Measurements from ENCODE around the gene GALNT15. TPM values are rescaled to one million over a fixed set of nuclear protein-coding genes. Genes with fewer than 3 reads are reported as not detected.

The GALNT15 gene
- total RNA-seq, 1 experiment from 2014 or later = 3.1 TPM

DNA sequence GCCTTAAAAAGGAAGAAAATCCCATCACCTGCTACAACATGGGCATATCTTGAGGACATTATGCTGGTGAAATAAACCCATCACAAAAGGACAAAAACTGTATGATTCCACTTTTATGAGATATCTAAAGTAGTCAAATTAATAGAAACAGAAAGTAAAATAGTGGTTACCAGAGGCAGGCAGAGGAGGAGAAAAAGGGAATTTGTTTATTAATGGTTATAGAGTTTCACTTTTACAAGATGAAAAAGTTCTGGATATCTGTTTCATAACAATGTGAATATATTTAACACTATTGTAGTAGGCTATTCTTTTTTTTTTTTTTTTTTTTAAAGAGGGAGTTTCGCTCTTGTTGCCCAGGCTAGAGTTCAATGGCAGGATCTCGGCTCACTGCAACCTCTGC, 49.8 kb downstream of the GALNT15 start:
- no peak for DNase-seq (ENCODE audit: low read depth)

DNA sequence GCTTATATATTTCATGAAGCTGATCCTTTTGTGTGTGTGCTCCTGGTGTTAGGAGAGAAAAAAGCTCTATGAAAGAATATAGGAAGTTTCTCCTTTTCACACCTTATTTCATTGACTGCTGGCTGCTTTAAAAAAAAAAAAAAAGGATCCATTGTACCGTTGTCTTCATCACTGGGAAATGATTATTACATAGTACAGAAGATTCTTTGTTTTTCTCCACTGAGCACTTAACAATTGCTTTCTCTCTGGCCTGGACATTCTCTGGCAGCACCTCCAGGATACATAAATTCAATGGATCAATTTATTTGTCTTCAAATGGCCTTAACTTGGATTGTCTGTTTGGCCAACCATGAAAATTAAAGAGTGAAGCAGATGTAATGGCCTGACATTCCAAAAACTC, 53.1 kb downstream of the GALNT15 start:
- DNase-seq (ENCODE audit: low read depth) = no peak

DNA sequence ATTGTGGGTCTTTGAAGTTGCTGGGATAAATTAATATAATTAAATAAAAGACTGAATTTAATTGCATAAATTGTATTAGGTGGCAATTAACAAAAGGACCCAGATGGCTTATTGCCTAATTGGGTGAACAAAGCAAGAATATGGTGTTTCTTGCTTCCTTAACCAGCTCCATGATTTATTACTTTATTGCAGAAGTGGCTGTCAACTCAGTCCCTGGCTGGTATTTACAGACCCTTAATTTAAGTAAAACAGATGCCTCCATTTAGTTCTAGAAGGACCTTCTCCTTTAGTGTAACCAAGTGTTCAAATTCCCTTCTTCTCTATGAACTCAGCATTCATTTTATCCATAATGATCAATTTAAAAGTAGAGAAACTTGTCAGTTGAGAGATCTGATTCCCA, 55.2 kb downstream of the GALNT15 start:
- DNase-seq (ENCODE audit: low read depth) = no peak

GRCh38 chr3:16231983-16232382, 57.5 kb downstream of the GALNT15 start:
- no peak for DNase-seq (ENCODE audit: low read depth)

DNA sequence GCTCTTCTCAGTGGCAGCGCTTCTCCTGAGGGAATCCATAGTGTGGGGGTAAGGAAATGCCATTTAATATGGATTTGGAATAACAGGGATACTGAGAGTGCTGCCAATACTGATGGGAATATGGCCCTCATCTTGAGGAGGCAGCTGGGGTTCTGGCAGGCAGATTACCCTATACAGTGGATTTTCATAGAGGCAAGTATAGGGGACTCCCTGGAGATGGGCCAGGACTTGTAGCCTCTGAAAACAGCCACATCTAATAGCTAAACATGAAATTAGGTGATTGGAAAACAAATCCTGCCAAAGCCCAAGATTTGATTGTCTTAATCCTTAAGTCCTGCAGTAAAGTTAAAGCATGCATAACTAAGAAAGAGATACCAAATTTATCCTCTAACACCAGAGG, 59.3 kb downstream of the GALNT15 start:
- DNase-seq (ENCODE audit: low read depth) = no peak

GRCh38 chr3:16234281-16234680, 59.8 kb downstream of the GALNT15 start:
- no peak for DNase-seq (ENCODE audit: low read depth)

GRCh38 chr3:16236030-16236639, 61.7 kb downstream of the GALNT15 start:
- DNase-seq (ENCODE audit: low read depth) = no peak

GRCh38 chr3:16236856-16237393, 62.4 kb downstream of the GALNT15 start:
- DNase-seq (ENCODE audit: low read depth) = no peak

GRCh38 chr3:16239086-16239770, 64.7 kb downstream of the GALNT15 start:
- DNase-seq (ENCODE audit: low read depth) = no peak

GRCh38 chr3:16239780-16240179, 65.3 kb downstream of the GALNT15 start:
- no peak for DNase-seq (ENCODE audit: low read depth)

DNA sequence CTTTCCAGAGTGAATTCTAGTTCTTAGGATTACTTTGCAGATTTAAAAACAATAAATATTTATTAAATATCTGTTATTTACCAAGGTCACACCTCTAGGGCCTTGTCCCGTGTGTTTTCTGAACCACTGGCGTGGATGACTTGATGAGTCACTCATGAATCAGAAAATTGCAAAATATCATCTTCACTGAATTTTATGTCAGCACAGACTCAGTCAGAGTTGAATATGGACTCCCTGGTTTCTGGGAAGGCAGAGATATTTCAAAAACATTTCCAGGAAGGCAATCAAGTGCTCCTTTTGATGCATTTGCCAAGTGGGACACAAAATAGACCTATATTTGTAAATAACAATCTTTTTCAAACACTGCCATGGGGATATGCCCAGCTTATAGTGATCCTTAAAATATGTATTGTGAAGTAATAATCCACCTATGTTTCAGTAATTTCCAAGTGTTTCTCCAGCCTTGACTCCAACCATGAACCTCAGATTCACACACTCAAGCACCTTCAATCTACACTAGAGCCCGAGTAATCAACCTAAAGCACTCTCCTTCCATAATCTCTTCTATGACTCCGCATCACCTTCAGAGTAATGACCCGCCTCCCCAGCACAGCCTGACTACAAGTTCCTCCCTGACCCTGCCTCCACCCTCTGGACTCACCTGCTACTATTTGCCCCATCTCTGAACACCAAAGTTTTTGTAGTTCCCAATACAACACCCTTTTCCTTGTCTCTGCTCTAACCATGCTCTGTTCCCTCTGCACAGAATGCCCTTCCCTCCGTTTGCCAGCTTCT, 65.9 kb downstream of the GALNT15 start:
- DNase-seq (ENCODE audit: low read depth) = peak; percentile 77

DNA sequence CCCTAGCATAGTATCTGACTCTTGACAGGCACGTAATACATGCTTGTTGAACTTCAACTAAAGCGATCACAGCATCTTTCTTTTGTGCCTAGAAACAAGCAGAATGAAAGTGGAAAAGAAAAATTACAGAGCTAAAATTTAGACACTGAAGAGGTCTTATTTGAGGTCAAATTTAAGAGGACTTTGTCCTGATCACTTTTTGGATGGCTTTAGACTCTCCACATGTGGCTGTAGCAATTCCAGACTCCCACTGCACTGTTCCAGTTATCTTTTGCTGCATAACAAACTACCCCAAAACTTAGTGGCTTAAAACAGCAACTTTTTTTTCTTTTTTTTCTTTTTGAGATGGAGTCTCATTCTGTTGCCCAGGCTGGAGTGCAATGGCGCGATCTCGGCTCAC, 66.7 kb downstream of the GALNT15 start:
- no peak for DNase-seq (ENCODE audit: low read depth)

DNA sequence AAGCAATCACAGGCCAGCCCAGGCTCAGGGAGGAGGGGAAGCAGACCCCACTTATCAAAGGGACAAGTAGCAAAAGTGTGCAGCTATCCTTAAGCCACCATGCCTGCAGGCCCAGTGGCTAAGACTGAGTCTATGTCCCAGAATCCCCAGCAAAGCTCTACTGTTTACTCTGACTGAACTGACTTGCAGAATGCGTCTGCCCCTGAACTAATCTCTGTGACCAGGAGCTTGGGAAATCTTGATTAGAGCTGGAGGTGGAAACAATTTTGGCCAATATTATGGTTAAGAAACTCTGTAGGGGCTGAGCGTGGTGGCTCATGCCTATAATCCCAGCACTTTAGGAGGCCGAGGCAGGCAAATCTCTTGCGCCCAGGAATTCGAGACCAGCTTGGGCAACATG, 67.7 kb downstream of the GALNT15 start:
- no peak for DNase-seq (ENCODE audit: low read depth)

DNA sequence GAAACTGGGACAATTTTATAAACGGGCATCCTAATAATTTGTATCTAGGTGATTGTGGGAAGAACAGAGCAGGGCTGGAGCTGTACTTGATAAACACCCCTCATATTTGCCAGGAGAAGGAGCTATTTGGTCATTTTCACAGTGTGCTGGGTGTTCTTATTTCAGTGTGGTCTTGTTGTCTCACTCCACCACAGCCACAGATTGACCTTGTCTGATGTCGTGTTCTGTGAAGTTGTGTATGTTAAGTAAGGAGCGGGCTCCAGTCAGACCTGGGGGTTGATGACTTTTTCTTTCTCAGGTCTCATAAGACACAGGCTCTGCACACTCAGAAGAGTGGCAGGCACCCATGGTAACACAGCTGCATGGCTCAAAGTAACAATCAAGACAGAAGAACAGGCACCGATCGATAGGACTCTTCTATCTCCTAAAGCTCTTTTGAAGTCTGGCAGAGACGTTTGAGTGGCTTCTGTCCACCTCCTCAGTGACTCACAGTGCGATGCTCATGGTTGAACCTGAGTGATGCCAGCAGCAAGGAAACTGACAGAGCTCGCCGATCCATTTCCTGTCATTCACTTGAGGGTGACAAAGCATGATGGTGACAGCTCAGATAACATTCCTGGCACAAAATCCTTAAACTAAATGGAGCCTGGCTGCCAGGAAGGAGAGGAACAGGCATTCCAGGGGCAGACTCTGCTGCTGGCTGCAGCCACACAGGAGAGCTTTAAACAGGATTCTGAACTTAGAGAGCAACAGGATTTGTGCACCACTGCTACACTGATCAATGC, 69.4 kb downstream of the GALNT15 start:
- DNase-seq (ENCODE audit: low read depth) = peak; percentile 12

DNA sequence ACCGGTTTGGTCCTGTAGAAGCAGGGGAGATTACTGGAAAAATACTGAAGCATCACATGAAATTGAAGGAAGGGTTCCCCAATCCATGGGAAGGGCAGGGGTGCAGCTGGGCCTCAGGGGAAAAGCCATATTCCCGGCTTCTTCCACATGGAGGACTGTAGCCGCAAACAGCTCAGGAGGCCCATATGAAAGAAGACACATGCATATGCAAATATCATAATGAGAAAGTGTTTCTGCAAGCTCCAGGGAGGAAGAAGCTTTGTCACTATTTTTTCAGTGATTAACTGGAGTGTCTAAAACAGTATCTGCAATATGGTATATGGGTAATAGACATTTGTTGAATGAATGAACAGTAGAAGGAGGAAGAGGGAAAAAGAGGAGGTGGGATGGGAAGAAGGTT, 71.1 kb downstream of the GALNT15 start:
- DNase-seq (ENCODE audit: low read depth) = no peak

DNA sequence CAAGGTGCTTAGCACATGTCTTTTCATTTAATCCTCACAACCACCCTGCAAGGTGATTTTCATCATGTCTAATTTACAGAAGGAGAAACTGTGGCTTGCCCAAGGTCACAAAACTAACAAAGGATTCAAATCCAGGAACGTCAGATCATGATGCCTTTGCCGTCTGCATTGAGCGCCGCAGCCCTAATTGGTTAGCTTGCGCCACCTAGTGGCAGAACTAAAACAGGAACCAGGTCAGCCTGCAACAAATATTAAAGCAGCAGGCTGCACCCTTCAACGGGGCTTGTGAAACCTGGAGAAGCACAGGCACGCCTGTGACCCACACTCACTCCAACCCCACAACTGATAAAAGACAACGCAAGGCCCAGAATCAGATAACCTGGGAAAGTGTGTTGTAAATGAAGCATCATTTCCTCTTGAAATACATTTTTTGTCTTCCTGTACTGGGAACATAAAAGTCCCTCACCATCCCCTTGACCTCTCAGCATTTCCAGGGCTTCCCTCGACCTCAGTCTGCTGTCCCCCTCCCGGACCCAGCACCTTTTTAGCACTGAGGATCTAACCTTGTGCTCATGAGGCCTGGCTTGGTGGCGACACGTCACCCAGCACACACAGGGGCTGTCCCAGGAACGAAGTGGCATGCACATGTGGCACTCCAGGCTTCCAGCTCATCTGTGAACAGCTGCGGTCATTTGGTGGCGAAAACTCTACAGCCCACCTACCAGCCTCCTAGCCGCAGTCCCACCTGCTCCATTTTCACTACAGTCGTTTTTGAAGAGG, 73.0 kb downstream of the GALNT15 start:
- DNase-seq (ENCODE audit: low read depth) = peak; percentile 78

- DNase-seq (ENCODE audit: low read depth) = no peak
These were observed 74.1 kb downstream of the GALNT15 start for GRCh38 chr3:16248556-16248955.

GRCh38 chr3:16249336-16249735, 74.9 kb downstream of the GALNT15 start:
- peak; percentile 51 for DNase-seq (ENCODE audit: low read depth)

DNA sequence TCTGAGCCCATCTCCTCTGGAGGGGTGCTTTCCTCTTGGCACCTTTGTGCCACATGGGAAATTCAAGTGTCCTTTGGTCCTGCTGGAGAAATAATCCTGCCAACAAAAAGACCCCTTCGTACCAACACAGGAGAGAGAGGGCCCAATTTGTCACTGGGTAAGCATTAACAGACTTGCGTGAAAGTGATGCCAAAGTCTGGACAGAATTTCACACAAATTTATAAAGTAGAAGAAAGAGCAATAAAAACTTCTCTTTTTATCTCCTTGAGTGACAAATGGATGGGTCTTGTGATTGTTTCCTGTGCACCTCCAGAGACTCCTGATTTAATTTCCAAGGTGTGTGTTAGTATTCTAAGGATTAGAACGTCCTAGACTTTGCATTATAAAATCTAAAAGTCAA, 75.4 kb downstream of the GALNT15 start:
- DNase-seq (ENCODE audit: low read depth) = no peak

GRCh38 chr3:16251316-16252085, 77.0 kb downstream of the GALNT15 start:
- DNase-seq (ENCODE audit: low read depth) = no peak
